ENCODE results near the gene MUC5B.

MUC5B gene

DNA sequence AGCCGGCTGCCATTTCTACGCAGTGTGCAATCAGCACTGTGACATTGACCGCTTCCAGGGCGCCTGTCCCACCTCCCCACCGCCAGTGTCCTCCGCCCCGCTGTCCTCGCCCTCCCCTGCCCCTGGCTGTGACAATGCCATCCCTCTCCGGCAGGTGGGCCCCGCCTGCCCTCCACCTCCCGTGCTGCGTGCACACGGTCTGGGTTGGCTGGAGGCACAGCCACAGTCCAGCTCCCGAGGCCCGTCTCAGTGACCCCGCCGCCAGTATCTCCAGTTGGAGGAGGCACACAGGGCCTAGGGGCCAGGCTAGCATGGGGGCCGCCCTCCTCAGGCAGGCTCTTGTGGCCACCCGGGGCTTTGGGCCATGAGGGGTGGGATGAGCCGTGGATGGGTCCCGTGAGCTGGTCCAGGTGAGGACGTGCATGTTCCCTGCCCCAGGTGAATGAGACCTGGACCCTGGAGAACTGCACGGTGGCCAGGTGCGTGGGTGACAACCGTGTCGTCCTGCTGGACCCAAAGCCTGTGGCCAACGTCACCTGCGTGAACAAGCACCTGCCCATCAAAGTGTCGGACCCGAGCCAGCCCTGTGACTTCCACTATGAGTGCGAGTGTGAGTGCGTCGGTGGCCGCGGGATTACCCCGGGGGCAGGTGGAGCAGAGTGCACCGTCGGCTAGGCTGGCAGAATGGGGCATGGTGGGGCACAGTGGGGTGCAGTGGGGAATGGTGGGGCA is 29.7 kb downstream of the MUC5B start:
- TF ChIP-seq REST (IDR thresholded peaks at IDR 0.05; ENCODE audit: insufficient read depth in 1 of 2, low read depth in 2 of 2, low read length in 2 of 2) (no peak), TAF1 (IDR thresholded peaks at IDR 0.05; ENCODE audit: borderline replicate concordance, insufficient read depth, low read length) (no peak), POLR2AphosphoS5 (IDR thresholded peaks at IDR 0.05; ENCODE audit: low read depth, low read length) (no peak), FOXP2 (optimal IDR thresholded peaks at IDR 0.05; ENCODE audit: borderline replicate concordance, extremely low read depth, extremely low read length, insufficient read depth) (no peak), SIN3A (IDR thresholded peaks at IDR 0.05; ENCODE audit: borderline replicate concordance, insufficient read depth, low read length) (no peak)

- TF ChIP-seq SIN3A (IDR thresholded peaks at IDR 0.05; ENCODE audit: borderline replicate concordance, insufficient read depth, low read length) (no peak), POLR2AphosphoS5 (IDR thresholded peaks at IDR 0.05; ENCODE audit: low read depth, low read length) (no peak), TAF1 (IDR thresholded peaks at IDR 0.05; ENCODE audit: borderline replicate concordance, insufficient read depth, low read length) (no peak), FOXP2 (optimal IDR thresholded peaks at IDR 0.05; ENCODE audit: borderline replicate concordance, extremely low read depth, extremely low read length, insufficient read depth) (no peak), REST (IDR thresholded peaks at IDR 0.05; ENCODE audit: insufficient read depth in 1 of 2, low read depth in 2 of 2, low read length in 2 of 2) (no peak)
Observed at GRCh38 chr11:1253103-1253485, 30.2 kb downstream of the MUC5B start.

- TF ChIP-seq REST (IDR thresholded peaks at IDR 0.05; ENCODE audit: insufficient read depth in 1 of 2, low read depth in 2 of 2, low read length in 2 of 2) = no peak
- no peak for TF ChIP-seq SIN3A (IDR thresholded peaks at IDR 0.05; ENCODE audit: borderline replicate concordance, insufficient read depth, low read length)
- no peak for TF ChIP-seq POLR2AphosphoS5 (IDR thresholded peaks at IDR 0.05; ENCODE audit: low read depth, low read length)
- no peak for TF ChIP-seq FOXP2 (optimal IDR thresholded peaks at IDR 0.05; ENCODE audit: borderline replicate concordance, extremely low read depth, extremely low read length, insufficient read depth)
- TF ChIP-seq TAF1 (IDR thresholded peaks at IDR 0.05; ENCODE audit: borderline replicate concordance, insufficient read depth, low read length) = no peak
Observed at GRCh38 chr11:1254086-1254648, 31.3 kb downstream of the MUC5B start.

DNA sequence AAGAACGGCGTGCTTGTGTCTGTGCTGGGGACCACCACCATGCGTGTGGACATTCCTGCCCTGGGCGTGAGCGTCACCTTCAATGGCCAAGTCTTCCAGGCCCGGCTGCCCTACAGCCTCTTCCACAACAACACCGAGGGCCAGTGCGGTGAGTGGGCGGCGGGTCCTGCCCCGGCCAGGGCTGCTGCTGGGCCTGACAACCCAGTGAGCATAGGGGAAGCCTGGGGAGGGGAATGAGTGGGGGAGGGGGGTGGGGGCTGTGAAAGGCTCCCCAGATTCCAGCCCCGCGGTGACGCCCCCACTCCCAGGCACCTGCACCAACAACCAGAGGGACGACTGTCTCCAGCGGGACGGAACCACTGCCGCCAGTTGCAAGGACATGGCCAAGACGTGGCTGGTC is 31.9 kb downstream of the MUC5B start:
- TF ChIP-seq FOXP2 (optimal IDR thresholded peaks at IDR 0.05; ENCODE audit: borderline replicate concordance, extremely low read depth, extremely low read length, insufficient read depth) (no peak), TAF1 (IDR thresholded peaks at IDR 0.05; ENCODE audit: borderline replicate concordance, insufficient read depth, low read length) (no peak), REST (IDR thresholded peaks at IDR 0.05; ENCODE audit: insufficient read depth in 1 of 2, low read depth in 2 of 2, low read length in 2 of 2) (no peak), POLR2AphosphoS5 (IDR thresholded peaks at IDR 0.05; ENCODE audit: low read depth, low read length) (no peak), SIN3A (IDR thresholded peaks at IDR 0.05; ENCODE audit: borderline replicate concordance, insufficient read depth, low read length) (no peak)
